Measurements from ENCODE around the gene MAB21L1.

MAB21L1 gene

GRCh38 chr13:35479038-35479492 is 2.6 kb upstream of the MAB21L1 start:
- DNase-seq = no peak

GRCh38 chr13:35478271-35479037 is 2.0 kb upstream of the MAB21L1 start:
- no peak for DNase-seq

- DNase-seq = no peak
Measured at GRCh38 chr13:35477386-35477946, 977 bp upstream of the MAB21L1 start.

GRCh38 chr13:35475212-35475959 is 1.1 kb downstream of the MAB21L1 start:
- DNase-seq = no peak

GRCh38 chr13:35474496-35475211 is 1.8 kb downstream of the MAB21L1 start:
- DNase-seq = no peak

GRCh38 chr13:35473802-35474201 is 2.7 kb downstream of the MAB21L1 start:
- DNase-seq = no peak

- no peak for DNase-seq
Measured at GRCh38 chr13:35473206-35473775, 3.2 kb downstream of the MAB21L1 start.

- no peak for DNase-seq
Measured at GRCh38 chr13:35472323-35472881, 4.1 kb downstream of the MAB21L1 start.

GRCh38 chr13:35471706-35472322 is 4.7 kb downstream of the MAB21L1 start:
- DNase-seq = no peak

- DNase-seq = peak; percentile 45
Measured at GRCh38 chr13:35470671-35471661, 5.5 kb downstream of the MAB21L1 start.

- no peak for DNase-seq
Measured at GRCh38 chr13:35469806-35470525, 6.5 kb downstream of the MAB21L1 start.

GRCh38 chr13:35468195-35468594 is 8.3 kb downstream of the MAB21L1 start:
- DNase-seq = no peak

GRCh38 chr13:35465371-35465770 is 11.1 kb downstream of the MAB21L1 start:
- no peak for DNase-seq

GRCh38 chr13:35460061-35460460 is 16.4 kb downstream of the MAB21L1 start:
- no peak for DNase-seq

GRCh38 chr13:35457258-35457657 is 19.2 kb downstream of the MAB21L1 start:
- no peak for DNase-seq

GRCh38 chr13:35455022-35455421 is 21.5 kb downstream of the MAB21L1 start:
- no peak for DNase-seq

GRCh38 chr13:35449821-35450220 is 26.7 kb downstream of the MAB21L1 start:
- no peak for DNase-seq

- no peak for DNase-seq
Measured at GRCh38 chr13:35448465-35448864, 28.0 kb downstream of the MAB21L1 start.
